ENCODE measurements around the gene LNP1.
A peak's percentile ranks its signal among the peaks of the same experiment; 100 is the strongest.

Gene LNP1

DNA sequence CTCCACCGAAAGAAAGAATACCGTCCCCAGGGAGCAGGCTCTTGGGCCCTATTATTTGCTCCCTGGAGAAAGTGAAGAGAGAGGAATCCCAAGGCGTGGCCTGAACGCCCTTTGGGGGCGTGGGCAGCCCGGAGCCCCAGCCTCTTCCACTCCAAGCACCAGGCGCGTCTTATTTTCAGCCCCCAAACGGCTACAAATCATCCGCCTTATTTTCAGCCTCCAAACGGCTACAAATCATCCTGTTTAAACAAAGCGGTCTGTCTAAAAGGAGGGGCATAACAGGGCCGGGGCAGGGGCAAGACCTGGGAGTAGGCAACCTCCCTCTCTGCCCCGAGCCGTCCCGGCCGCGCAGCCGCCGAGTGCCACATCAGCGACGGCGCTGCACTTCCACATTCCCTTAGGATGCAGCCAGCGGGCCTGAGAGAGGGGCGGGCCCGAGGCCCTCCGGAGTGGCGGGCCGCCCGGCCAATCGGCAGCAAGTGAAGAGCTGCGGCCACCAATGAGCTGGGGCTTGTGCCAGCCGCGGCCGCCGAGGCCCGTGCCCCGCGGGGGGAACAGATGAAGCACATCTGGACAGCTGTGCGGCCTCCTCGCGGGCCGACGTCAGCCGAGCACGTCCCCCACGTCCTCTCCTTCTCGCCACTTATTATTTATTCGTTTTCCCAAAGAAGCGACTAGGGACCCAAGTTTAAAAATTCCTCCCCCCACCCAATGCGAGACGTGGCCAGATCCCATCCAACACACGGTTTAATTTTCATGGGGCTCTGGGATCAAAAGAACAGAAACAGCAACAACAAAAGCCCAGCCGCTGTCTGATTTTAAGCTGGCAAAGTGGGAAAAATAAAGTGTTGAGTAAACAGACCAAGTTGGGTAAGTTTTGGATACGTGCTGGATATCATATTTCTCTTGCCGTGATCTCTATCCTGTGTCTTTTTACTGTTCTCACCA, 91.0 kb downstream of the LNP1 start, which contains the start of gene TMEM45A:
TMEM45A (plus strand) TSS at position 561 of the 948 bp plus-strand sequence. CDS start 62,593 bp downstream, outside the sequence.
- Histone ChIP-seq H3K4me1 (ENCODE audit: control insufficient read depth in 1 of 2, insufficient read depth in 2 of 2, low read length in 2 of 2) (peaks cover 9 to 21% of the 10 kb centered on the region in 2 donors), H3K9me3 (ENCODE audit: control insufficient read depth in 1 of 2, low read length in 2 of 2) (no peaks in the 10 kb centered on the region), H3K9ac (ENCODE audit: low read depth in 1 of 2, low read length in 2 of 2) (peak within 1 kb of the TSS; percentile 60 to 65), H3K4me3 (ENCODE audit: low read depth in 1 of 2, low read length in 2 of 2) (peak within 1 kb of the TSS; percentile 76 to 78), H3K27me3 (ENCODE audit: control insufficient read depth in 1 of 2, insufficient read depth in 2 of 2, low read length in 2 of 2) (peaks cover 10 to 11% of the 10 kb centered on the region in 2 donors), H3K27ac (ENCODE audit: low read depth, low read length) (peak within 1 kb of the TSS; percentile 63), H3K36me3 (ENCODE audit: control insufficient read depth in 1 of 2, insufficient read depth in 2 of 2, low read length in 2 of 2) (no peaks in the 10 kb centered on the region)

DNA sequence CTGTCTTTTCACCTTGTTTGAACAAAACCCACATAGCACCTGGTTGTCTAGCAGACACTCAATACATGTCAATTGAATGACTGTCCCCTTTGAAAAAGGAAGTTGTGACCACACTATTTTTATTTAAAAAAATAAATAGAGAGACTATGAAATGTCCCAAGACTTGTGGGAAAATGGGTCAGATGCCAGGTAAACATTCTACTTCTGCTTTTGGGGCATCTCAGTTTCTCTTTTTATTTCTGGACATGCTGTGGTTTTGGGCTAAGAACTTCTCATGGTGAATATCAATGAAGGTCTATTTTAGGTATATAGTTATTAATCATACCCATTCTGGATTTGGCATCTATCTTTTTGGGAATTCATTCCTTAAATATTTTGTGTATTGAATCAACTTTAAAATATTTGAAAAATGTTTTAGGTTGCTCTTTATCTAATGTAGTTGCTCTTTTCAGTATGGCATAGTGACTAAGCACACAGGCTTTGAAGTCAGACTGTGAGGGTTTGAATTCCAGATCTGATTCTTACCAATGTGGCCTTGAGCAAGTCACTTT, 95.4 kb downstream of the LNP1 start:
- Histone ChIP-seq H3K4me3 (ENCODE audit: low read depth in 1 of 2, low read length in 2 of 2) (no peak overlapping the region), H3K9ac (ENCODE audit: low read depth in 1 of 2, low read length in 2 of 2) (no peak overlapping the region), H3K9me3 (ENCODE audit: control insufficient read depth in 1 of 2, low read length in 2 of 2) (no peaks in the 10 kb centered on the region), H3K4me1 (ENCODE audit: control insufficient read depth in 1 of 2, insufficient read depth in 2 of 2, low read length in 2 of 2) (peaks cover 6 to 15% of the 10 kb centered on the region in 2 donors), H3K27me3 (ENCODE audit: control insufficient read depth in 1 of 2, insufficient read depth in 2 of 2, low read length in 2 of 2) (peaks cover 0 to 2% of the 10 kb centered on the region in 2 donors), H3K27ac (ENCODE audit: low read depth, low read length) (no peak overlapping the region), H3K36me3 (ENCODE audit: control insufficient read depth in 1 of 2, insufficient read depth in 2 of 2, low read length in 2 of 2) (no peaks in the 10 kb centered on the region)

DNA sequence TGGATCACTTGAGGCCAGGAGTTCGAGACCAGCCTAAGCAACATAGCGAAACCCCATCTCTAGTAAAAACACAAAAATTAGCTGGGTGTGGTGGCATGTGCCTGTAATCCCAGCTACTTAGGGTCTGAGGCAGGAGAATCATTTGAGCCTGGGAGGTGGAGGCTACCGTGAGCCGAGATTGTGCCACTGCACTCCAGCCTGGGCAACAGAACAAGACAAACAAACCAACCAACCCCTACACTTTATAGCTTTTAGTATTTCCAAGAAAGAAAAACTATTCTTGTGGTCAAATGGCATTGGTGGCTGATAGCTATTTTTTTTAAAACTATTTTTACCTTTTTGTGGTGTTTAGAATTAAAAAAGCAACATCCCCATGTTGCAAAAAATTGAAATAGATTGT, 98.3 kb downstream of the LNP1 start:
- Histone ChIP-seq H3K27ac (ENCODE audit: low read depth, low read length) (no peak overlapping the region), H3K36me3 (ENCODE audit: control insufficient read depth in 1 of 2, insufficient read depth in 2 of 2, low read length in 2 of 2) (no peaks in the 10 kb centered on the region), H3K9ac (ENCODE audit: low read depth in 1 of 2, low read length in 2 of 2) (no peak overlapping the region), H3K4me3 (ENCODE audit: low read depth in 1 of 2, low read length in 2 of 2) (no peak overlapping the region), H3K4me1 (ENCODE audit: control insufficient read depth in 1 of 2, insufficient read depth in 2 of 2, low read length in 2 of 2) (peaks cover 0 to 3% of the 10 kb centered on the region in 2 donors), H3K27me3 (ENCODE audit: control insufficient read depth in 1 of 2, insufficient read depth in 2 of 2, low read length in 2 of 2) (no peaks in the 10 kb centered on the region), H3K9me3 (ENCODE audit: control insufficient read depth in 1 of 2, low read length in 2 of 2) (no peaks in the 10 kb centered on the region)

DNA sequence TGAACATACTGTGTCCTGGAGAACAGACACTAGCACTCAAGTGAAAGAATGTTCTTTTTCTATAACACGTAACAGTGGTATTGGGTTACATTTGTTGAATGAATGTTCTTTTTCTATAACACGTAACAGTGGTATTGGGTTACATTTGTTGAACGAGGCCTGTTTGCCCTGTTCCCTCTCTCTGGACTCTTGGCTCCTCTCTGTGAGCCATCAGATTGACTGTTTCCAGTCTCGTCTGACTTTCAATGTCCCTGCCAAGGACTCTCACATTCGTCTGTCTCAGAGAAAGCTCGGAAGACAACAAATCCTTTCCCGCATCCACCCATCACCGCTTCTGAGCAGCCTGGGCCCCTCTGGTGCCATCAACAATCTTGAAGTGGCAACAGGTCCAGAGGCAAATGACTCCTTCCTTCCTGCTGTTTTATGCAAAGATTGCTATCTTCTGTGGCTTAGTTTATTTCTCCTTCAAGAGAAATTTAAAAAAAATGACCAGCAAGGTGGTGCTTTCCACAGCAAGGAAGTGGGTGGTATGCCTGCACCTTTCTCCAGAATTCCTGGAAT, 99.1 kb downstream of the LNP1 start:
- Histone ChIP-seq H3K27ac (ENCODE audit: low read depth, low read length) (no peak overlapping the region), H3K36me3 (ENCODE audit: control insufficient read depth in 1 of 2, insufficient read depth in 2 of 2, low read length in 2 of 2) (no peaks in the 10 kb centered on the region), H3K9me3 (ENCODE audit: control insufficient read depth in 1 of 2, low read length in 2 of 2) (no peaks in the 10 kb centered on the region), H3K9ac (ENCODE audit: low read depth in 1 of 2, low read length in 2 of 2) (no peak overlapping the region), H3K4me1 (ENCODE audit: control insufficient read depth in 1 of 2, insufficient read depth in 2 of 2, low read length in 2 of 2) (peaks cover 0 to 3% of the 10 kb centered on the region in 2 donors), H3K4me3 (ENCODE audit: low read depth in 1 of 2, low read length in 2 of 2) (no peak overlapping the region), H3K27me3 (ENCODE audit: control insufficient read depth in 1 of 2, insufficient read depth in 2 of 2, low read length in 2 of 2) (no peaks in the 10 kb centered on the region)

DNA sequence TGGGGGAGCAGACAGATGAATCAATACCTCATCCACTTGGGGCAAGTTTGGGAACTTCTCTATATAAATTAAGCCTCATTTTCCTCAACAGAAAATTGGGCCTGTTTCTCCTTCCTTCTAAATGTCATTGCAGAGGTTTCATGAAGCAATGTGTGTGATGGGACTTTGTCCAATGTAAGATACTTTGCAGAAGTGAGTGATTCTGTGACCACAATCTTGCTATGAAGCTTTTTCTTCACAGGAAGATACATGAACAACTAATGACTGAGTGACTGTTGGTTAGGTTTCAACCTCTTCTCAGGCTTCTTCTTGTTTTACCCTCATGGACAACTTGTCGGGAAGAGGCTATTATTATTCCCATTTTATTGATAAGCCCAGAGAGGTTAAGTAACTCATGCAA, 102.1 kb downstream of the LNP1 start:
- no peaks in the 10 kb centered on the region for H3K4me1 ChIP-seq (ENCODE audit: control insufficient read depth in 1 of 2, insufficient read depth in 2 of 2, low read length in 2 of 2)
- H3K9me3 ChIP-seq (ENCODE audit: control insufficient read depth in 1 of 2, low read length in 2 of 2) = no peaks in the 10 kb centered on the region
- no peaks in the 10 kb centered on the region for H3K36me3 ChIP-seq (ENCODE audit: control insufficient read depth in 1 of 2, insufficient read depth in 2 of 2, low read length in 2 of 2)
- H3K27me3 ChIP-seq (ENCODE audit: control insufficient read depth in 1 of 2, insufficient read depth in 2 of 2, low read length in 2 of 2) = no peaks in the 10 kb centered on the region
- no peak overlapping the region for H3K27ac ChIP-seq (ENCODE audit: low read depth, low read length)
- no peak overlapping the region for H3K4me3 ChIP-seq (ENCODE audit: low read depth in 1 of 2, low read length in 2 of 2)
- H3K9ac ChIP-seq (ENCODE audit: low read depth in 1 of 2, low read length in 2 of 2) = no peak overlapping the region
